Measurements from ENCODE around the gene CHPF2.
A peak's percentile ranks its signal among the peaks of the same experiment; 100 is the strongest.

Gene CHPF2

DNA sequence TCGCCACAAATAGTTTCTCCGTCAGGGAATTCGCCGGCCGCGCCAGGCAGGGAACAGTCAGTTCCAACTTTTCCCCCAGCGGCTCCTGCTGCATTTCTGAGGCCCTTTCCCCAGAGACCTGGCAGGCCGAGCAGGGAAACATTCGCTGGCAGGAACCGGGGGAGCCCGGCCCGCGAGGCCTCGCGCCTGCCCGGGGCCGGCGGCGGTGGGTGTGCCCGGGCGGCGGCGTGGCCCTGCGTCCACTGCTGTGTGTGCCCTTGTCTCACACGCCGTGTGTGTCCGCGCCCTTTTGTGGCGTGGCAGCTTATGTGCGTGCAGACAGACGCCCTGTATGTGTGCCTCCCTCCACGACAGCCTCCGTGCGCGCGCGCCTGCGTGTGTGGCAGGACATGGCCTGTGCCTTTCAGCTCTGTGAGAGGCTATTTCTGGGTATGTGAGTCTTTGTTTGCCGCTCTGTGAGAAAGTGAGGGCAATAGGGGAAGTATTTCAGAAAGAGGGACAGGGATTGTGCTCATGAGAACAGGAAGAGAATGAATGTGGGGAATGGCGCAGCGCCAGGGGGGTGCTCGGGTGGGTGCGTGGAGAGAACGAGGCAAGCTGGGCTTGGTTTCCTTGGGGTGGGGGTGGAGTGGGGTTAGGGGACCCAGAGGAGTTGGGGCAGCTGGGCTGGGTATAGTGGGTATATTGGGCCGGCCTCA, 16.9 kb downstream of the CHPF2 start:
- peaks cover 82% of the 10 kb centered on the region for H3K27me3 ChIP-seq (ENCODE audit: control insufficient read depth, insufficient read depth, low read length)
- H3K4me3 ChIP-seq (ENCODE audit: low read depth, low read length): peak overlapping the region; percentile 71
- no peak overlapping the region for H3K27ac ChIP-seq (ENCODE audit: low read depth, low read length)
- H3K9me3 ChIP-seq (ENCODE audit: control insufficient read depth, insufficient read depth, low read depth, low read length): no peaks in the 10 kb centered on the region
- peaks cover 59% of the 10 kb centered on the region for H3K4me1 ChIP-seq (ENCODE audit: control insufficient read depth, insufficient read depth, low read length)
- no peaks in the 10 kb centered on the region for H3K36me3 ChIP-seq (ENCODE audit: control insufficient read depth, insufficient read depth, low read length)
- peak overlapping the region; percentile 56 for H3K9ac ChIP-seq (ENCODE audit: low read length)

DNA sequence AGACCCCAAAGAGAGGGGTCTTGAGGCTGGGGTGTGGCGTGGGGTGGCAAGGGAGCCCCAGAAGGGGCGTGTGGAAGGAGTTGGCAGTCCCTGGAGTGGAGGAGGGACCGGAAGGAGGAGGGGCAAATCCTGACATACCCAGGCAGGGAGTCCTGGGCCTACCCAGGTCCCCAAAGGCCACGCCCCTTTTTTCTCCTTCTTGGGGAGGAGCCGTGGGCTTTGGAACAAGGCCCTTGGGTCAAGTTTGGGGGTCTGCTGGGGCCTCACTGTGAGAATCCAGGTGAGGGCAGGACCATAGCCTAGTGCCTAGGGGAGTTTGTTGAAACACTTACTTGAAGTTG, 17.4 kb downstream of the CHPF2 start:
- Histone ChIP-seq H3K9me3 (ENCODE audit: control insufficient read depth, insufficient read depth, low read depth, low read length) (no peaks in the 10 kb centered on the region), H3K27ac (ENCODE audit: low read depth, low read length) (no peak overlapping the region), H3K36me3 (ENCODE audit: control insufficient read depth, insufficient read depth, low read length) (no peaks in the 10 kb centered on the region), H3K27me3 (ENCODE audit: control insufficient read depth, insufficient read depth, low read length) (peaks cover 84% of the 10 kb centered on the region), H3K4me3 (ENCODE audit: low read depth, low read length) (peak overlapping the region; percentile 71; the same call in 1 of the 2 replicates), H3K4me1 (ENCODE audit: control insufficient read depth, insufficient read depth, low read length) (peaks cover 54% of the 10 kb centered on the region), H3K9ac (ENCODE audit: low read length) (no peak overlapping the region)

DNA sequence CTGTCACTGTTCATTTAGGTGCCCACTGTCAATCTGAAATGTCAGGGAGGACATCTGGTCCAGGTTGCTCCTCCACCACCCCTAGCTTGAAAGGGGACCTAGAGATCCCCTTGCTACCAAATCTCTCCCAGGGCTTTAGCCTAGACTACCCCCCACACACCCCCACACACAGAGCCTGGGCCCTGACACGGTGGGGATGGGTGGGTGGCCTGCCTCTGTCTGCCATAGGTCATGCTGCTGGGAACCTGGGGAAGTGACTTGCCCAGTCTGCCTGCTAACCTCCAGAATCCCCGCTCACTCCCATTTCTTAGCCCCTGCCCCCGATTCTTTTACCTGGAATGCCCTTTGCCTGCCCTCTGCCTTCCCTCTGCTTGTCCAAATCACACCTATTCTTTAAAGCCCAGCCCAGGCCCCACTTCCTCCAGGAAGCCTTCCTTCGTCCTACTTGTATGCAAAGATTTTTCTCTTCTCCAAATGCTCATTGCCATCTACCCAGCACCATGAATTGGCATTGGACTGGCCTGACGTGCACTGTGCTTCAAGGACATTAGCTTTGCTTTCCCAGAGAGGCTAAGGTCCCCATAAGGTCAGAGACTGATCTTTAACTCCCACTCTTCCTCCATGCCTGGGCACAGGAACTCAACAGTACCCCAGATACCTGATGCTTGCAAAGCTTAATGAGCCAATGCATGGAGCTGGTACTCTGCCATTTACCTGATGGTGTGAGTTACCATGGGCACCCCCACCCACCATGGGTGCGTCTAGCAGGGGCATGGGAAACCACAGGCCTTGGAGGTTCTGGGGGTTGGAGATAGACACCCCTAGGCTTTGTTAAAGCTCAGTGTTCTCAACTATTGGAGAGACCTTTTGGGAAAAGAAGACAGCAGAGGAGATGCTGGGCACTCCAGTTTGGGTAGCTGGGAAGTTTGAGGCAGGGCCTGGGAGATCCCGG, 18.2 kb downstream of the CHPF2 start:
- H3K27me3 ChIP-seq (ENCODE audit: control insufficient read depth, insufficient read depth, low read length): peaks cover 86% of the 10 kb centered on the region
- H3K4me3 ChIP-seq (ENCODE audit: low read depth, low read length): no peak overlapping the region; the same call in 1 of the 2 replicates
- H3K9ac ChIP-seq (ENCODE audit: low read length): no peak overlapping the region
- H3K9me3 ChIP-seq (ENCODE audit: control insufficient read depth, insufficient read depth, low read depth, low read length): no peaks in the 10 kb centered on the region
- H3K4me1 ChIP-seq (ENCODE audit: control insufficient read depth, insufficient read depth, low read length): peaks cover 52% of the 10 kb centered on the region
- H3K27ac ChIP-seq (ENCODE audit: low read depth, low read length): no peak overlapping the region
- H3K36me3 ChIP-seq (ENCODE audit: control insufficient read depth, insufficient read depth, low read length): no peaks in the 10 kb centered on the region

DNA sequence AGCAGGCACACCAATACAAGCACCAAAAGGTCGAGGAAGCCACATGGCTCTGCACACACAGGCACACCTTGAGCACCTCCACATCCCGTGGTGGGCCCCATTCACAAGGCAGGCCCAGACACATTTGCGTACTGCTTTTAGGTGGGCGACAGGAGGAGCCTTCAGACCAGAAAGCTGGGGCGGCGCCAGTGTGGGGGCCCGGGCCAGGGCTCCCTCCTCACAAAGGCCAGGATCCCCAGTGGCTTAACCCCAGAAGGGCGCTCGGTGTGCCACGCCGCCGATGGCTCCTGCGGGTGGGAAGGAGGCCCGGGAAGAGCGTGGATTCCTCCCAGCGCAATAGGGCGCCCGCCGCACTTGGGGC, 19.0 kb downstream of the CHPF2 start:
- peak overlapping the region; percentile 42 for H3K9ac ChIP-seq (ENCODE audit: low read length)
- peak overlapping the region; percentile 85 for H3K4me3 ChIP-seq (ENCODE audit: low read depth, low read length)
- H3K27ac ChIP-seq (ENCODE audit: low read depth, low read length): no peak overlapping the region
- peaks cover 82% of the 10 kb centered on the region for H3K27me3 ChIP-seq (ENCODE audit: control insufficient read depth, insufficient read depth, low read length)
- peaks cover 49% of the 10 kb centered on the region for H3K4me1 ChIP-seq (ENCODE audit: control insufficient read depth, insufficient read depth, low read length)
- H3K9me3 ChIP-seq (ENCODE audit: control insufficient read depth, insufficient read depth, low read depth, low read length): no peaks in the 10 kb centered on the region
- no peaks in the 10 kb centered on the region for H3K36me3 ChIP-seq (ENCODE audit: control insufficient read depth, insufficient read depth, low read length)

DNA sequence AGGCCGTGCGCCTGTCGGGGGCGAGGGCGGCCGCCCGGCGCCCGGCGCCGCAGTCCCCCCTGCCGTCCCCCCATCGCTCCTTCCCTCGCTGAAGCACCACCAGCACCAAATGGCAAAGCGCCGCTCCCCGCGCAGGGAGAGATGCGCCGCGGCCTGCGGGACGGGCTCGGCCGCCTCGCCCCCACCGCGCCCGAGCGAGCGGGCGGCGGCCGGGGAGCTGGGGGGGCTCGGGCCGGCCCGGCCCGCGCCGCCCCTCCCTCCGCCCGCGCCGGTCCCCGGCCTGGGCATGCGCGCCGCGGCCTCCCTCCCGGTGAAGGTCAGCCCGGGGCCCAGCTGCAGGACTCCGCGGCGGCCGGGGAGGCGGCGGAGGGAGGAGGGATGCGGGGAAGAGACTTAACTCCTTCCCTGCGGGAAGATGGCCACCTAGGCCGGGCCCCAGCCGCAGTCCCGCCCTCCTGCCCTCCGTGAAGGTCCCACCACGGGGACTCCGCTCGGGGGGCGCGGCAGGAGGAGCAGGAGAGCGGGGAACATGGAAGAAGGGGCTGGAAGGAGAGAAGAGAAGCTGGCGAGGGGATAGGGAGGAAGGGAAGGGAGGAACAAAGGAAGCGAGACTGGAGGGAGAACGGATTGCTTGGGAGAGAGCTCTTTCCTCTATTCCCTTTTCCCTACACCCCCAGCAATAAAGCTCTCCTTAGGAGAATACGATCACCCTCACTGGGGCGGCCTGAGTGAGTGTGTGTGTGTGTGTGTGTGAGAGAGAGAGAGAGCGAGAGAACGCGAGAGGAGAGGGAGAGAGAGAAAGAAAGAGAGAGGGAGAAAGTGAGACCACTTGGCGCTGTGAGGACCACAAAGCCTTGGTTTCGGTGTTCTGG, 19.6 kb downstream of the CHPF2 start:
- peak overlapping the region; percentile 77 for H3K9ac ChIP-seq (ENCODE audit: low read length)
- no peaks in the 10 kb centered on the region for H3K9me3 ChIP-seq (ENCODE audit: control insufficient read depth, insufficient read depth, low read depth, low read length)
- H3K4me1 ChIP-seq (ENCODE audit: control insufficient read depth, insufficient read depth, low read length): peaks cover 43% of the 10 kb centered on the region
- H3K27me3 ChIP-seq (ENCODE audit: control insufficient read depth, insufficient read depth, low read length): peaks cover 82% of the 10 kb centered on the region
- H3K36me3 ChIP-seq (ENCODE audit: control insufficient read depth, insufficient read depth, low read length): no peaks in the 10 kb centered on the region
- peak overlapping the region; percentile 85 for H3K4me3 ChIP-seq (ENCODE audit: low read depth, low read length)
- H3K27ac ChIP-seq (ENCODE audit: low read depth, low read length): no peak overlapping the region; the same call in 1 of the 2 replicates

DNA sequence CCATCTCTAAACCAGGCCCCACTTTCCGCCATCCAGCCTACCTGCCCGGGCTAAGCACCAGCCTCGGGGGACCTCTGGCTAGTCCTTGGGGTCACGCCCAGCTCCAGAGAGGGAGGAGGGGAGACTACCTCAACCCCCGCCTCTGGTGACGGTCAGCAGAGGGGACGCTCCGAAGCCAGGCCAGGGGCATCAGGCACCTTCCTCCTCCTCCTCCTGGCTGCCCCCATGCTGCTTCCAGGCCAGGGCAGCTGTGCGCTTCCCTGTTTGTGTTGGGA, 20.2 kb downstream of the CHPF2 start:
- H3K36me3 ChIP-seq (ENCODE audit: control insufficient read depth, insufficient read depth, low read length): no peaks in the 10 kb centered on the region
- H3K9me3 ChIP-seq (ENCODE audit: control insufficient read depth, insufficient read depth, low read depth, low read length): no peaks in the 10 kb centered on the region
- H3K27ac ChIP-seq (ENCODE audit: low read depth, low read length): no peak overlapping the region
- peaks cover 37% of the 10 kb centered on the region for H3K4me1 ChIP-seq (ENCODE audit: control insufficient read depth, insufficient read depth, low read length)
- H3K27me3 ChIP-seq (ENCODE audit: control insufficient read depth, insufficient read depth, low read length): peaks cover 80% of the 10 kb centered on the region
- H3K9ac ChIP-seq (ENCODE audit: low read length): peak overlapping the region; percentile 77
- peak overlapping the region; percentile 85 for H3K4me3 ChIP-seq (ENCODE audit: low read depth, low read length)

DNA sequence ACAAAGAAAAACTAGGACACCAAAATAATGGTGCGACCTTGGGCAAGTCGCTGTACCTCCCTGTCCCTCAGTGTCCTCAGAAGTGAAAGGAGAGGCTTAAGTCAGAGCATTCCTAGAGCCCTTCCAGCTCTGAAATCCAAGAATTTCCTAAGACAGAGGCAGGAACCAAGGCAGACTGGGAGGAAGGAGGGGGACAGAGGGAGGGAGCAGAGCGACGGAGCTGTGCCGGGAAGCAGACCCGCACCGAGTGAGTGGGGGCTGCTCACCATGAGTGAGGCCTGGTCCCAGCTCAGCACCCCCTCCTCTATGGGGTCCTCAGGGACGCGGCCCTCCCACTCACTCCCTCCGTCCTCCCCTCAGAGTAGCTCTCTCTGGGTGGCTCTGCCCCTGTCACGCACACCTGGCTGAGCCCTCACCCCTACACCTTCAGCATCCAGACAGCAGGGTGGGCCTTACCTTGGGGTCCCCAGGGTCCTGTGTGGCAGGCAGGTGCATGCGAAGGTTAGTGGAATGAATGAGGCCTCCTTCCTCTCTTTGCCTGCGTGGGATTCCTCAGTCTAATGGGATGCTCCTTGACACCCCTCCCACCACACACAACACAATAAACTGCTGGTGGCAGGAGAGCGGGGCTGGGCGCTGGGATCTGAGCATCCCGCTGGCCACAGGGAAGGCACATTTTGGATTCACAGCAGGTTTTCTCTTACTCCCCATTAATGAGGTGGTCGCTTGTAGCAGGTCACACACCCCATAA, 20.9 kb downstream of the CHPF2 start:
- peaks cover 33% of the 10 kb centered on the region for H3K4me1 ChIP-seq (ENCODE audit: control insufficient read depth, insufficient read depth, low read length)

DNA sequence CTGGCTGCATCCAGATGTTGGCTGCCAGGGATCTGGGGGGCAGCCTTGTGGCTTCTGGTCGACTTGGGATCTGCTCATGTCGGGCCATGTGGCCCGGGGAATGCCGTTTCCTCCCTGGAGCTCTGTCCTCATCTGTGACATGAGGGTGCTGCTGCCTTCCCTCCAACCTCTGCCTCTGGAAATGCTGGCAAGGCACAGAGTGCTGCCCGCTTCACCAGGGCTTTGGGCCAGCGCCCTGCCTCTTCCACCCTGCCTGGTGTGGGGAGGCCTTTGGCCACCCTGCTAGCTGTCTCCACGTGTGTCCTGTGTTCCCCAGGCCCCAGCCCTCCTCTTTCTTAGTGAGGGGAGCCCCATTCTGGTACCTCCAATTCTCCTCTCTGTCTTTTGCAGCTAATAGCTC, 22.0 kb downstream of the CHPF2 start:
- Histone ChIP-seq H3K9me3 (ENCODE audit: control insufficient read depth, insufficient read depth, low read depth, low read length) (no peaks in the 10 kb centered on the region), H3K4me1 (ENCODE audit: control insufficient read depth, insufficient read depth, low read length) (peaks cover 30% of the 10 kb centered on the region), H3K27me3 (ENCODE audit: control insufficient read depth, insufficient read depth, low read length) (peaks cover 69% of the 10 kb centered on the region), H3K36me3 (ENCODE audit: control insufficient read depth, insufficient read depth, low read length) (no peaks in the 10 kb centered on the region), H3K27ac (ENCODE audit: low read depth, low read length) (no peak overlapping the region), H3K4me3 (ENCODE audit: low read depth, low read length) (no peak overlapping the region), H3K9ac (ENCODE audit: low read length) (no peak overlapping the region)

More for the DNA sequence above, 20.9 kb downstream of the CHPF2 start:
- Histone ChIP-seq H3K36me3 (ENCODE audit: control insufficient read depth, insufficient read depth, low read length) (no peaks in the 10 kb centered on the region), H3K9me3 (ENCODE audit: control insufficient read depth, insufficient read depth, low read depth, low read length) (no peaks in the 10 kb centered on the region), H3K27ac (ENCODE audit: low read depth, low read length) (no peak overlapping the region), H3K9ac (ENCODE audit: low read length) (peak overlapping the region; percentile 77), H3K4me3 (ENCODE audit: low read depth, low read length) (peak overlapping the region; percentile 85), H3K27me3 (ENCODE audit: control insufficient read depth, insufficient read depth, low read length) (peaks cover 80% of the 10 kb centered on the region)

DNA sequence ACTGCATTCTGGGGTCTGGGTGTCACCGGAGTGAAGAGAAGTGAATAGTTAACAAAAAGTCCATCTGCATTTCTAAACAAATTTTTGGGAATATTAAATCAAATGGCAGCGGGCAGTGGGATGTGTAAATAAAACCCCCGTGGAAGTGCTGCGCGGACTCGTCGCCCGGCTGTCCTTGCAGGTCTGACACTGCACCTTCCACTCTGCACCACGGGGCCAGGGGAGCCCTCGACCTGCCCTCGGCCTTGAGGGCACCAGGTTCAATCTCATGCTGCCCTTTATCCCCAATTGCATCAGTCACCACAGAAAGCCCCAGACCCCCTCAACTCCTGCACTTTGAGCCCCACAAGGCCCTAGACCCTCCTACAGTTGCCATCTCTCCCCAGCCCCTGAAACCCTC, 22.6 kb downstream of the CHPF2 start:
- no peak overlapping the region for H3K4me3 ChIP-seq (ENCODE audit: low read depth, low read length)
- no peak overlapping the region for H3K27ac ChIP-seq (ENCODE audit: low read depth, low read length)
- H3K9me3 ChIP-seq (ENCODE audit: control insufficient read depth, insufficient read depth, low read depth, low read length): no peaks in the 10 kb centered on the region
- peaks cover 27% of the 10 kb centered on the region for H3K4me1 ChIP-seq (ENCODE audit: control insufficient read depth, insufficient read depth, low read length)
- no peaks in the 10 kb centered on the region for H3K36me3 ChIP-seq (ENCODE audit: control insufficient read depth, insufficient read depth, low read length)
- H3K9ac ChIP-seq (ENCODE audit: low read length): no peak overlapping the region
- H3K27me3 ChIP-seq (ENCODE audit: control insufficient read depth, insufficient read depth, low read length): peaks cover 66% of the 10 kb centered on the region

DNA sequence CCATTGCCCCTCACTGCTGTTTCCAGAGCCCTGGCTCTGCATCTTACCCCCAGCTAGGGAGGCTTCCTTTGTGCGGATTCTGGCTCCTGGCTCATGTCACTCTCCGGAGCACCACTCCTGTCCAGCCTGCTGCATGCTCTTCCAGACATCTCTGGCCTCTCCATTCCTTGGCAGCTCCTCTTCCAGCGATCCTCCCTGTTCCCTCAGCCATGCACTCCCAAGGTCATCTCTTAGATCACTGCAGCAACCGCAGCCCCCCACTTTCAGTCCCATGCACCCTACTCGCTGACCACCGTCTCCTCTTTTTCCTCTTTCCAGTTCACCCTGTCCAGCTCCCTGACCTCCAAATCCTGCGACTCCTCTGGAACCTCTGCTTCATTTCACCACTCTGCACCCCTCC, 23.1 kb downstream of the CHPF2 start:
- peaks cover 22% of the 10 kb centered on the region for H3K4me1 ChIP-seq (ENCODE audit: control insufficient read depth, insufficient read depth, low read length)
- H3K36me3 ChIP-seq (ENCODE audit: control insufficient read depth, insufficient read depth, low read length): no peaks in the 10 kb centered on the region
- no peak overlapping the region for H3K9ac ChIP-seq (ENCODE audit: low read length)
- H3K27me3 ChIP-seq (ENCODE audit: control insufficient read depth, insufficient read depth, low read length): peaks cover 66% of the 10 kb centered on the region
- H3K4me3 ChIP-seq (ENCODE audit: low read depth, low read length): no peak overlapping the region
- H3K9me3 ChIP-seq (ENCODE audit: control insufficient read depth, insufficient read depth, low read depth, low read length): no peaks in the 10 kb centered on the region
- H3K27ac ChIP-seq (ENCODE audit: low read depth, low read length): no peak overlapping the region

Measured in HUES6 (cell line).